IMR-90 (cell line): ENCODE results near the gene KRT86. TPM values are rescaled to one million over a fixed set of nuclear protein-coding genes. Genes with fewer than 3 reads are reported as not detected.

Experiments
- ATAC-seq: fragments of 200-7000 bp; cut with Tn5 transposase; 2 replicates; pipeline ENCODE4 v1.9.1; 2020; ENCODE audit warnings: low read depth, mild to moderate bottlenecking, moderate library complexity
- BruUV-seq: library from RNA; stranded (reverse); fragments of 400-500 nt; replicated peaks from 2 replicates; lab custom pipeline; 2021; lab: Mats Ljungman, UMichigan
- CTCF ChIA-PET: fragments of 300-600 bp; formaldehyde crosslinking; extraction: SDS; loops from one replicate; lab custom pipeline; 2021; ENCODE audit warnings: antibody characterized with exemption; lab: Yijun Ruan, JAX
- POLR2A ChIA-PET: fragments of 300-600 bp; sonication (Branson Sonifier 250); formaldehyde crosslinking; loops from one replicate; lab custom pipeline; 2022; ENCODE audit warnings: antibody characterized with exemption; ENCODE audit not compliant: unreplicated experiment; lab: Charles Lee
- DNase-seq: peaks from one replicate; pipeline ENCODE4 v3.0.0; 2013
- H2AFZ ChIP-seq: replicated peaks from 2 replicates; pipeline ENCODE3; 2013; ENCODE audit warnings: low read length, mild to moderate bottlenecking; ENCODE audit not compliant: poor library complexity
- H2AK5ac ChIP-seq: 2 replicates; pipeline ENCODE4 v1.6.1; 2013; ENCODE audit warnings: low read depth, low read length, inconsistent platforms
- H2AK9ac ChIP-seq: replicated peaks from 2 replicates; pipeline ENCODE3; 2013; ENCODE audit warnings: mild to moderate bottlenecking, low read depth, low read length, moderate library complexity; ENCODE audit not compliant: poor library complexity
- H2BK120ac ChIP-seq: 2 replicates; pipeline ENCODE4 v1.6.1; 2013; ENCODE audit warnings: low read depth, low read length, inconsistent platforms
- H2BK15ac ChIP-seq: 3 replicates; pipeline ENCODE4 v1.6.1; 2013; ENCODE audit warnings: low read depth, low read length, inconsistent platforms
- H2BK20ac ChIP-seq: 2 replicates; pipeline ENCODE4 v1.6.1; 2013; ENCODE audit warnings: low read depth, mild to moderate bottlenecking, inconsistent platforms, low read length, moderate library complexity
- H2BK5ac ChIP-seq: 2 replicates; pipeline ENCODE4 v1.6.1; 2013; ENCODE audit warnings: mild to moderate bottlenecking, low read depth, low read length, inconsistent platforms; ENCODE audit not compliant: poor library complexity, severe bottlenecking
- H3K14ac ChIP-seq: replicated peaks from 2 replicates; pipeline ENCODE4 v1.6.1; 2013; ENCODE audit warnings: low read depth, low read length, inconsistent platforms
- H3K18ac ChIP-seq: 2 replicates; pipeline ENCODE4 v1.6.1; 2013; ENCODE audit warnings: low read depth, low read length, control low read depth
- H3K23ac ChIP-seq: 2 replicates; pipeline ENCODE4 v1.6.1; 2013; ENCODE audit warnings: low read depth, low read length, inconsistent platforms
- H3K27ac ChIP-seq: 2 replicates; pipeline ENCODE4 v1.5.1; 2013; ENCODE audit warnings: mild to moderate bottlenecking, control low read depth, low read length; ENCODE audit not compliant: insufficient read depth
- H3K27me3 ChIP-seq: 2 replicates; pipeline ENCODE4 v1.6.1; 2013; ENCODE audit warnings: low read length; ENCODE audit not compliant: control insufficient read depth, insufficient read depth
- H3K36me3 ChIP-seq: 2 replicates; pipeline ENCODE4 v1.6.1; 2013; ENCODE audit warnings: low read length, mixed read lengths; ENCODE audit not compliant: control insufficient read depth, insufficient read depth
- H3K4ac ChIP-seq: 2 replicates; pipeline ENCODE4 v1.6.1; 2013; ENCODE audit warnings: low read depth, low read length, inconsistent platforms
- H3K4me1 ChIP-seq: 2 replicates; pipeline ENCODE4 v1.6.1; 2013; ENCODE audit warnings: low read length, mixed read lengths; ENCODE audit not compliant: control insufficient read depth, insufficient read depth
- H3K4me2 ChIP-seq: 2 replicates; pipeline ENCODE4 v1.6.1; 2013; ENCODE audit warnings: low read depth, mild to moderate bottlenecking, control low read depth, low read length, moderate library complexity
- H3K4me3 ChIP-seq: 2 replicates; pipeline ENCODE4 v1.5.1; 2013; ENCODE audit warnings: low read depth, mild to moderate bottlenecking, control low read depth, low read length, moderate library complexity; ENCODE audit not compliant: insufficient read depth
- H3K56ac ChIP-seq: 2 replicates; pipeline ENCODE4 v1.6.1; 2013; ENCODE audit warnings: low read length, inconsistent platforms; ENCODE audit not compliant: insufficient read depth; ENCODE audit errors: extremely low read depth
- H3K79me1 ChIP-seq, 2 experiments: 2 replicates each; pipeline ENCODE4 v1.6.1; 2013; ENCODE audit warnings: low read length in 2 of 2, inconsistent platforms in 1 of 2, low read depth in 1 of 2
- H3K9ac ChIP-seq: 2 replicates; pipeline ENCODE4 v1.6.1; 2013; ENCODE audit warnings: low read depth, low read length, control low read depth
- H3K9me1 ChIP-seq: 2 replicates; pipeline ENCODE4 v1.6.1; 2013; ENCODE audit warnings: low read length, inconsistent platforms; ENCODE audit not compliant: insufficient read depth
- H3K9me3 ChIP-seq: 2 replicates; pipeline ENCODE4 v1.6.1; 2013; ENCODE audit warnings: low read length; ENCODE audit not compliant: control insufficient read depth, insufficient read depth
- H4K20me1 ChIP-seq: 2 replicates; pipeline ENCODE4 v1.6.1; 2013; ENCODE audit warnings: low read length, inconsistent platforms; ENCODE audit not compliant: insufficient read depth
- H4K5ac ChIP-seq: 2 replicates; pipeline ENCODE4 v1.6.1; 2013; ENCODE audit warnings: mild to moderate bottlenecking, low read depth, low read length, control low read depth
- H4K8ac ChIP-seq, 2 experiments: 2 replicates each; pipeline ENCODE4 v1.6.1; 2013; ENCODE audit warnings: low read depth in 2 of 2, low read length in 2 of 2, control low read depth in 1 of 2, inconsistent platforms in 1 of 2
- H4K91ac ChIP-seq: 2 replicates; pipeline ENCODE4 v1.6.1; 2013; ENCODE audit warnings: low read depth, low read length, inconsistent platforms; ENCODE audit not compliant: insufficient read depth
- BHLHE40 ChIP-seq: fragments of 150-350 bp; IDR thresholded peaks from 2 replicates; pipeline ENCODE4 v1.6.1; 2016; ENCODE audit warnings: mild to moderate bottlenecking, low read depth, low read length
- CHD1 ChIP-seq: IDR thresholded peaks from 2 replicates; pipeline ENCODE4 v1.6.1; 2012; ENCODE audit warnings: low read depth, low read length, improper control_type of control experiment
- FOS ChIP-seq: fragments of 150-350 bp; IDR thresholded peaks from 2 replicates; pipeline ENCODE4 v1.6.1; 2016; ENCODE audit warnings: low read depth, low read length
- MAFK ChIP-seq: IDR thresholded peaks from 2 replicates; pipeline ENCODE4 v1.6.1; 2012; ENCODE audit warnings: low read depth, low read length, improper control_type of control experiment
- MAZ ChIP-seq: IDR thresholded peaks from 2 replicates; pipeline ENCODE4 v1.6.1; 2012; ENCODE audit warnings: low read depth, mild to moderate bottlenecking, low read length, improper control_type of control experiment, moderate library complexity, borderline replicate concordance
- MXI1 ChIP-seq: IDR thresholded peaks from 2 replicates; pipeline ENCODE4 v1.6.1; 2012; ENCODE audit warnings: low read depth, mild to moderate bottlenecking, low read length, moderate library complexity, borderline replicate concordance
- NFE2L2 ChIP-seq: fragments of 150-350 bp; IDR thresholded peaks from 2 replicates; pipeline ENCODE4 v1.6.1; 2016; ENCODE audit warnings: low read depth, mild to moderate bottlenecking, low read length
- POLR2A ChIP-seq: IDR thresholded peaks from 2 replicates; pipeline ENCODE4 v1.6.1; 2012; ENCODE audit warnings: mild to moderate bottlenecking, low read depth, low read length
- RAD21 ChIP-seq: IDR thresholded peaks from 2 replicates; pipeline ENCODE4 v1.6.1; 2012; ENCODE audit warnings: low read length, improper control_type of control experiment
- RFX5 ChIP-seq: IDR thresholded peaks from 2 replicates; pipeline ENCODE4 v1.8.0; 2012; ENCODE audit warnings: low read depth, mild to moderate bottlenecking, low read length, moderate library complexity
- SMC3 ChIP-seq: fragments of 150-350 bp; IDR thresholded peaks from 2 replicates; pipeline ENCODE4 v1.6.1; 2016; ENCODE audit warnings: low read depth, mild to moderate bottlenecking, antibody characterized with exemption, low read length, moderate library complexity
- WGBS, 2 experiments: methylation state at CpG; one replicate each; pipeline versions ENCODE4 v1.1.5 to v1.1.7; 2013; ENCODE audit warnings: missing lambda C conversion rate in 2 of 2; ENCODE audit not compliant: insufficient read length in 1 of 2; ENCODE audit errors: extremely low coverage in 2 of 2; 5-methylcytosine and 5-hydroxymethylcytosine counted together
- dilution Hi-C: fragments of 300-500 bp; cut with HindIII; formaldehyde crosslinking; loops from one replicate; pipeline ENCODE4 v1.14.3; 2018; ENCODE audit warnings: low sequenced_read_pairs; ENCODE audit not compliant: unreplicated experiment
- in situ Hi-C: fragments of 300-500 bp; cut with MboI; formaldehyde crosslinking; loops from 3 replicates; pipeline ENCODE4 v1.14.3; 2019; ENCODE audit warnings: low sequenced_read_pairs, inconsistent platforms, mixed read lengths
- intact Hi-C: fragments of 100-400 bp; cut with micrococcal nuclease; formaldehyde crosslinking; loops from 2 replicates; pipeline ENCODE4 v1.10.0; 2022
- polyA plus RNA-seq, 3 experiments: library from polyadenylated mRNA; depleted of rRNA; stranded (reverse); fragments of >200 nt; gene quantifications; 2 replicates each; pipeline ENCODE4 v1.2.3, GENCODE V29; 2012; ENCODE audit warnings: low replicate concordance in 1 of 3
- total RNA-seq: library from RNA; depleted of rRNA; stranded (reverse); fragments of >200 nt; gene quantifications from 2 replicates; pipeline ENCODE4 v1.2.3, GENCODE V29; 2012
- TF ChIP-seq, protein P1 (sequence below): fragments of 150-350 bp; IDR thresholded peaks from 2 replicates; pipeline ENCODE4 v1.6.1; 2016; ENCODE audit warnings: low read depth, mild to moderate bottlenecking, low read length, moderate library complexity, borderline replicate concordance
- TF ChIP-seq, protein P2 (sequence below): conservative IDR thresholded peaks from 2 replicates; pipeline ENCODE4 v1.5.1; 2012; ENCODE audit warnings: mild to moderate bottlenecking, low read depth, low read length, improper control_type of control experiment
- TF ChIP-seq, protein P3 (sequence below): fragments of 150-350 bp; IDR thresholded peaks from 2 replicates; pipeline ENCODE4 v1.6.1; 2017; ENCODE audit warnings: mild to moderate bottlenecking, antibody characterized with exemption, low read length, low read depth

KRT86 gene
- total and polyA plus RNA-seq, 2 of the 4 experiments (the other 2 are of a cell fraction): not detected

DNA sequence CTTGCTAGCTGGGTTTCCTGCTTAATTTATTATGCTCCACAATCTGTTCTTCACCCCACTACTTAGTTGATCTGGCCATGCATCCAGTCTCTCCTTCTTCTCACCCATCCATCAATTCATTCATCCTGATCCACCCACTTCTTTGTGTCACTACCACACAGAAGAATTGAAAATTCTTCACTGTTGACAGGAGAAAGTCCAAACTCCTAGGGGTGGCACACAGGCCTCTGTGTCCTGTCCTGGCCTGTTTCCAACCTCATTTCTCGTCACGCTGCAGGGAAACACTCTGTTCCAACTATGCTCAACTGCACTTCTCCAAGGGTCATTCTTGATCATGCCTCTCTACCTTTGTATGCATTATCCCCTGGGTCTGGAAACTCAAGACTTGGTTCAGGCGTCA lies 57.4 kb downstream of the KRT86 start:
- ATAC-seq (no peak), DNase-seq (no peak)
- no peaks in the 10 kb centered on the region for H3K36me3 ChIP-seq
- H3K9me1 ChIP-seq: no peaks in the 10 kb centered on the region
- no peak overlapping the region for H3K23ac ChIP-seq
- in situ Hi-C loops (no loop called here), intact Hi-C loops (no loop called here), dilution Hi-C loops (no loop called here)
- H4K8ac ChIP-seq: no peak overlapping the region
- no peak overlapping the region for H3K27ac ChIP-seq
- no peak overlapping the region for H3K9ac ChIP-seq
- no peak overlapping the region for H3K56ac ChIP-seq
- no TSS peak for BruUV-seq
- H3K27me3 ChIP-seq: peaks cover 41% of the 10 kb centered on the region
- no peaks in the 10 kb centered on the region for H3K4me1 ChIP-seq
- no peak overlapping the region for H4K5ac ChIP-seq
- H3K18ac ChIP-seq: no peak overlapping the region
- H2BK120ac ChIP-seq: no peak overlapping the region
- no peak overlapping the region for H3K14ac ChIP-seq
- WGBS, 2 experiments: 58% methylated on average over 2 of the region's 3 CpGs; no CpG with 5 or more reads in 1 of the 2 experiments
- H3K79me1 ChIP-seq: no peaks in the 10 kb centered on the region
- H2BK5ac ChIP-seq: no peak overlapping the region
- no peak overlapping the region for H3K4ac ChIP-seq
- no peak for TF ChIP-seq SMC3
- TF ChIP-seq MAFK: no peak
- TF ChIP-seq, protein P1, sequence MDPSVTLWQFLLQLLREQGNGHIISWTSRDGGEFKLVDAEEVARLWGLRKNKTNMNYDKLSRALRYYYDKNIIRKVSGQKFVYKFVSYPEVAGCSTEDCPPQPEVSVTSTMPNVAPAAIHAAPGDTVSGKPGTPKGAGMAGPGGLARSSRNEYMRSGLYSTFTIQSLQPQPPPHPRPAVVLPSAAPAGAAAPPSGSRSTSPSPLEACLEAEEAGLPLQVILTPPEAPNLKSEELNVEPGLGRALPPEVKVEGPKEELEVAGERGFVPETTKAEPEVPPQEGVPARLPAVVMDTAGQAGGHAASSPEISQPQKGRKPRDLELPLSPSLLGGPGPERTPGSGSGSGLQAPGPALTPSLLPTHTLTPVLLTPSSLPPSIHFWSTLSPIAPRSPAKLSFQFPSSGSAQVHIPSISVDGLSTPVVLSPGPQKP: no peak
- TF ChIP-seq MXI1: no peak
- no peak for TF ChIP-seq RFX5
- TF ChIP-seq, protein P2, sequence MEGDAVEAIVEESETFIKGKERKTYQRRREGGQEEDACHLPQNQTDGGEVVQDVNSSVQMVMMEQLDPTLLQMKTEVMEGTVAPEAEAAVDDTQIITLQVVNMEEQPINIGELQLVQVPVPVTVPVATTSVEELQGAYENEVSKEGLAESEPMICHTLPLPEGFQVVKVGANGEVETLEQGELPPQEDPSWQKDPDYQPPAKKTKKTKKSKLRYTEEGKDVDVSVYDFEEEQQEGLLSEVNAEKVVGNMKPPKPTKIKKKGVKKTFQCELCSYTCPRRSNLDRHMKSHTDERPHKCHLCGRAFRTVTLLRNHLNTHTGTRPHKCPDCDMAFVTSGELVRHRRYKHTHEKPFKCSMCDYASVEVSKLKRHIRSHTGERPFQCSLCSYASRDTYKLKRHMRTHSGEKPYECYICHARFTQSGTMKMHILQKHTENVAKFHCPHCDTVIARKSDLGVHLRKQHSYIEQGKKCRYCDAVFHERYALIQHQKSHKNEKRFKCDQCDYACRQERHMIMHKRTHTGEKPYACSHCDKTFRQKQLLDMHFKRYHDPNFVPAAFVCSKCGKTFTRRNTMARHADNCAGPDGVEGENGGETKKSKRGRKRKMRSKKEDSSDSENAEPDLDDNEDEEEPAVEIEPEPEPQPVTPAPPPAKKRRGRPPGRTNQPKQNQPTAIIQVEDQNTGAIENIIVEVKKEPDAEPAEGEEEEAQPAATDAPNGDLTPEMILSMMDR: no peak
- TF ChIP-seq, protein P3, sequence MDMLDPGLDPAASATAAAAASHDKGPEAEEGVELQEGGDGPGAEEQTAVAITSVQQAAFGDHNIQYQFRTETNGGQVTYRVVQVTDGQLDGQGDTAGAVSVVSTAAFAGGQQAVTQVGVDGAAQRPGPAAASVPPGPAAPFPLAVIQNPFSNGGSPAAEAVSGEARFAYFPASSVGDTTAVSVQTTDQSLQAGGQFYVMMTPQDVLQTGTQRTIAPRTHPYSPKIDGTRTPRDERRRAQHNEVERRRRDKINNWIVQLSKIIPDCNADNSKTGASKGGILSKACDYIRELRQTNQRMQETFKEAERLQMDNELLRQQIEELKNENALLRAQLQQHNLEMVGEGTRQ: no peak
- no peak for TF ChIP-seq FOS
- TF ChIP-seq BHLHE40: no peak
- no peak for TF ChIP-seq RAD21
- TF ChIP-seq POLR2A: no peak
- TF ChIP-seq MAZ: no peak
- no peak for TF ChIP-seq NFE2L2
- TF ChIP-seq CHD1: no peak
- no peak overlapping the region for H2BK20ac ChIP-seq
- no peak overlapping the region for H3K4me2 ChIP-seq
- peaks cover 5% of the 10 kb centered on the region; the same call in 1 of the 2 replicates for H3K9me3 ChIP-seq
- no peak overlapping the region for H2AFZ ChIP-seq
- H2AK5ac ChIP-seq: no peak overlapping the region
- H4K20me1 ChIP-seq: no peaks in the 10 kb centered on the region
- ChIA-PET CTCF (interaction anchor here (1.3 kb wide), 1 partner anchor 175 kb away, joined by 3 read pairs; no protein-coding TSS in a partner anchor), POLR2A (no interaction called here)
- H2BK15ac ChIP-seq: no peak overlapping the region
- no peak overlapping the region for H3K4me3 ChIP-seq
- no peak overlapping the region for H4K91ac ChIP-seq
- H2AK9ac ChIP-seq: no peak overlapping the region
